Epithelial cell of esophagus (primary cell): Measurements from ENCODE around the gene EIF4G3.
A peak's percentile ranks its signal among the peaks of the same experiment; 100 is the strongest.
"Not testable (repeated sequence)": the region's sequence is repeated elsewhere in the genome, so short reads cannot be mapped to it uniquely, and the experiment has no call there.

Experiments used
- DNase-seq: peaks from one replicate; pipeline ENCODE4 v3.0.0; 2010; ENCODE audit warnings: low read depth
- H3K4me3 ChIP-seq: 2 replicates; pipeline ENCODE4 v1.5.1; 2011; ENCODE audit warnings: mild to moderate bottlenecking, low read length, control low read depth
- TF ChIP-seq, protein P1 (sequence below): IDR thresholded peaks from 2 replicates; pipeline ENCODE4 v1.5.1; 2011; ENCODE audit warnings: low read depth, mild to moderate bottlenecking, low read length, control low read depth, inconsistent platforms; ENCODE audit not compliant: insufficient read depth; ENCODE audit errors: missing control alignments

Gene EIF4G3

GRCh38 chr1:21212126-21212525 is 35.4 kb upstream of the EIF4G3 start:
- no peak overlapping the region for H3K4me3 ChIP-seq
- no peak for DNase-seq
- TF ChIP-seq, protein P1, sequence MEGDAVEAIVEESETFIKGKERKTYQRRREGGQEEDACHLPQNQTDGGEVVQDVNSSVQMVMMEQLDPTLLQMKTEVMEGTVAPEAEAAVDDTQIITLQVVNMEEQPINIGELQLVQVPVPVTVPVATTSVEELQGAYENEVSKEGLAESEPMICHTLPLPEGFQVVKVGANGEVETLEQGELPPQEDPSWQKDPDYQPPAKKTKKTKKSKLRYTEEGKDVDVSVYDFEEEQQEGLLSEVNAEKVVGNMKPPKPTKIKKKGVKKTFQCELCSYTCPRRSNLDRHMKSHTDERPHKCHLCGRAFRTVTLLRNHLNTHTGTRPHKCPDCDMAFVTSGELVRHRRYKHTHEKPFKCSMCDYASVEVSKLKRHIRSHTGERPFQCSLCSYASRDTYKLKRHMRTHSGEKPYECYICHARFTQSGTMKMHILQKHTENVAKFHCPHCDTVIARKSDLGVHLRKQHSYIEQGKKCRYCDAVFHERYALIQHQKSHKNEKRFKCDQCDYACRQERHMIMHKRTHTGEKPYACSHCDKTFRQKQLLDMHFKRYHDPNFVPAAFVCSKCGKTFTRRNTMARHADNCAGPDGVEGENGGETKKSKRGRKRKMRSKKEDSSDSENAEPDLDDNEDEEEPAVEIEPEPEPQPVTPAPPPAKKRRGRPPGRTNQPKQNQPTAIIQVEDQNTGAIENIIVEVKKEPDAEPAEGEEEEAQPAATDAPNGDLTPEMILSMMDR: no peak

DNA sequence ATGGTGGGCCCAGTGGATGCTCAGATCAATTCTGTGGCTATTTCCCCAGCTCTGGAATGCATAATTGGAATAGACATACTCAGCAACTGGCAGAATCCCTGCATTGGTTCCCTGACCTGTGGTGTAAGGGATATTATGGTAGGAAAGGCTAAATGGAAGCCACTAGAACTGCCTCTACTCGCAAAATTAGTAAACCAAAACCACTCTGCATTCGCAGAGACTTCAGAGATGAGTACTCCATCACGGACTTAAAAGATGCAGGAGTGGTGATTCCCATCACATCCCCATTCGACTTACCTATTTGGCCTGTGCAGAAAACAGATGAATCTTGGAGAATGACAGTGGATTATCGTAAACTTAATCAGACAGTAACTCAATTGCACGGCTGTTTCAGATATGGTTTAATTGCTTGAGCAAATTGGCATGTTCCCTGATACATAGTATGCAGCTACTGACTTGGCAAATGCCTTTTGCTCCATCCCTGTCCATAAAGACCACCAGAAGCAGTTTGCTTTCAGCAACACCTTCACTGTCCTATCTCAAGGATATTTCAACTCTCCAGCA is 31.5 kb upstream of the EIF4G3 start:
- not testable (repeated sequence) for H3K4me3 ChIP-seq, DNase-seq

DNA sequence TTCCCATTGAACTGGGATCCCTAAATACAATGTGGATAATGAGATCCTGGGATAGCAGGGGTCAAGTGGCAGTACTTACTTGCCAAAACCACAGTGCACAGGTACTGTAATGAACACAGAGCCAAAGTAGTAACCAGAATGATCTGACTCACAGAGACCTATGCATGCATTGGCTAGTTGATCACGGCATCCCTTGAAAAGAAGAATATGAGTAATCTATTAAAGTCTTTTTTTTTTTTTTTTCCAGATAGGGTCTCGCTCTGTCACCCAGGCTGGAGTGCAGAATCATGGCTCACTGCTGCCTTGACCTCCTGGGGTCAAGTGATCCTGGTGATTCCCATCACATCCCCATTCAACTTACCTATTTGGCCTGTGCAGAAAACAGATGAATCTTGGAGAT is 29.4 kb upstream of the EIF4G3 start:
- peak; percentile 86 for DNase-seq
- no peak overlapping the region for H3K4me3 ChIP-seq
- TF ChIP-seq, protein P1: no peak

DNA sequence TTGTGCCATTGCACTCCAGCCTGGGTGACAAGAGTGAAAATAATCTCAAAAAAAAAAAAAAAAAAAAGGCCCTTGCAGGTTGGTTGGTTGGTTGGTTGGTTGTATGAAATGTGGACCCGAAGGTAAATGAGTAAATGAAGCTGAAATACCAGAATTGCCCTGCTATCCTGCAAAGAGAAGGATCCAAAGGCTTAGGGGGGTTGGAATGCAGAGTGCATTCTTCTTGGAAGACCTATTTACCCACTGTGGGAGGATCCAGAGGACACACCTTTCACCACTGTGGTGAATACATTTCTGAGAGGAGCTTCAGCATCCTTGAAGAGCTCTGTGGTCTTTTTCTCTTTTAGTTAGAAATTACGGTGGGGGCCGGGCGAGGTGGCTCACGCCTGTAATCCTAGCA is 28.7 kb upstream of the EIF4G3 start:
- no peak for DNase-seq
- H3K4me3 ChIP-seq: no peak overlapping the region
- TF ChIP-seq, protein P1: no peak

- DNase-seq: no peak
- H3K4me3 ChIP-seq: no peak overlapping the region
- TF ChIP-seq, protein P1: no peak
Observed at GRCh38 chr1:21201650-21202049, 25.0 kb upstream of the EIF4G3 start.

DNA sequence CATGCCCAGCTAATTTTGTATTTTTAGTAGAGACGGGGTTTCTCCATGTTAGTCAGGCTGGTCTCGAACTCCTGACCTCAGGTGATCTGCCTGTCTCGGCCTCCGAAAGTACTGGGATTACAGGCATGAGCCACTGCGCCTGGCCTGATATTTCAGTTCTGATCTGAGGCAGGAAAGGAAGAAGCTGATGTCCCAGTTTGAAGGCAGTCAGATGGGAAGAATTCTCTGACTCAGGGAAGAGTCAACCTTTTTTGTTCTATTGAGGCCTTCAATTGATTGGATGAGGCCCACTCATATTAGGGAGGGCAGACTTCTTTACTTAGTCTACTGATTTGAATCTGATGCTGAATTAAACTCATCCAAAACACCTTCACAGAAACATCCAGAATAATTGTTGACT is 24.5 kb upstream of the EIF4G3 start:
- DNase-seq: peak; percentile 66
- H3K4me3 ChIP-seq: not testable (repeated sequence)

DNA sequence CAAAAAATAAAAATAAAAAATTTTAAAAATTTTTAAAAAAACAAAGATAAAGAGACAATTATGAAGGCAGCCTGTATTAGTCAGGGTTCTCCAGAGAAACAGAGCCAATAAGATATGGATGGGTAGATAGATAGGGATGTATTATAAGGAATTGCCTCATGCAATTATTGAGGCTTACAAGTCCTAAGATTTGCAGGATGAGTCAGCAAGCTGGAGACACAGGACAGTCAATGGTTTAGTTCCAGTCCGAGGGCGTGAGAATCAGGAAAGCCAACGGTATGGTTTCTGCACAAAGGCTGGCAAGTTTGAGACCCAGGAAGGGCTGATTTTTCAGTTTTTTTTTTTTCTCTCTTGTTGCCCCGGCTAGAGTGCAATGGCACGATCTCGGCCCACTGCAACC is 24.1 kb upstream of the EIF4G3 start:
- TF ChIP-seq, protein P1: no peak
- no peak overlapping the region for H3K4me3 ChIP-seq
- DNase-seq: peak; percentile 58

- TF ChIP-seq, protein P1: no peak
- no peak for DNase-seq
- H3K4me3 ChIP-seq: no peak overlapping the region
Observed at GRCh38 chr1:21198929-21199328, 22.2 kb upstream of the EIF4G3 start.
